Tibial nerve (tissue), 4 donors: Measurements from ENCODE around the gene SLC35A3. TPM values are rescaled to one million over a fixed set of nuclear protein-coding genes. Genes with fewer than 3 reads are reported as not detected.
"Not testable (repeated sequence)": the region's sequence is repeated elsewhere in the genome, so short reads cannot be mapped to it uniquely, and the experiment has no call there.

Experiments
- DNase-seq, 2 donors: peaks; one replicate each; pipeline ENCODE4 v3.0.0-alpha.2; 2019; ENCODE audit warnings: low spot score in 2 of 2
- H3K27ac ChIP-seq, 4 donors: fragments of 200-600 bp; sonication (generic) in 3 of 4; one replicate each; pipeline ENCODE4 v1.5.1; 2017 to 2019; ENCODE audit warnings: mild to moderate bottlenecking in 1 of 4
- H3K27me3 ChIP-seq, 2 donors: fragments of 200-600 bp; sonication (generic) in 1 of 2; one replicate each; pipeline versions ENCODE4 v1.5.1 to v1.6.0; 2017 to 2019
- H3K36me3 ChIP-seq, 3 donors: fragments of 200-600 bp; sonication (generic); one replicate each; pipeline ENCODE4 v1.5.1; 2018 to 2019
- H3K4me1 ChIP-seq, 4 donors: fragments of 200-600 bp; sonication (generic) in 3 of 4; one replicate each; pipeline ENCODE4 v1.5.1; 2017 to 2019
- H3K4me3 ChIP-seq, 4 donors: fragments of 200-600 bp; sonication (generic) in 3 of 4; one replicate each; pipeline ENCODE4 v1.5.1; 2017 to 2019; ENCODE audit warnings: mild to moderate bottlenecking in 1 of 4, moderate library complexity in 1 of 4
- H3K9me3 ChIP-seq, 4 donors: fragments of 200-600 bp; sonication (generic) in 3 of 4; one replicate each; pipeline ENCODE4 v1.5.1; 2017 to 2019
- CTCF ChIP-seq, 5 experiments: fragments of 200-600 bp in 3 of 5; fragments of 450-650 bp in 2 of 5; sonication (generic) in 3 of 5; IDR thresholded peaks; one replicate each; pipeline ENCODE4 v1.5.1; 2016 to 2019; ENCODE audit warnings: antibody characterized with exemption in 5 of 5, mild to moderate bottlenecking in 3 of 5, moderate library complexity in 2 of 5
- EP300 ChIP-seq, 2 donors: sonication (generic); formaldehyde crosslinking; IDR thresholded peaks; one replicate each; pipeline ENCODE4 v1.6.1; 2017; ENCODE audit warnings: antibody characterized with exemption in 2 of 2, mild to moderate bottlenecking in 1 of 2
- POLR2A ChIP-seq, 2 donors: fragments of 450-650 bp; IDR thresholded peaks; one replicate each; pipeline ENCODE4 v1.6.1; 2017; ENCODE audit warnings: antibody characterized with exemption in 2 of 2, mild to moderate bottlenecking in 2 of 2, moderate library complexity in 2 of 2
- WGBS, 2 donors: methylation state at CpG; one replicate each; pipeline ENCODE4 v1.1.5; 2018; 5-methylcytosine and 5-hydroxymethylcytosine counted together
- total RNA-seq, 4 donors: library from RNA; depleted of rRNA; stranded (reverse); fragments of >200 nt; gene quantifications; one replicate each; pipeline ENCODE4 v1.1.0, GENCODE V29; 2016

Gene SLC35A3
- total RNA-seq, 4 donors from 2014 or later, result 15.7 to 23.8 (median 17.9) TPM

GRCh38 chr1:99964806-99965205 lies 5.0 kb upstream of the SLC35A3 start:
- H3K4me3 ChIP-seq, result no peak overlapping the region
- no peak for DNase-seq
- H3K27me3 ChIP-seq, result no peaks in the 10 kb centered on the region
- no peaks in the 10 kb centered on the region for H3K36me3 ChIP-seq
- H3K4me1 ChIP-seq, result peaks cover 0 to 12% (median 1%) of the 10 kb centered on the region in 4 donors
- H3K27ac ChIP-seq, result no peak overlapping the region
- no peaks in the 10 kb centered on the region for H3K9me3 ChIP-seq
- TF ChIP-seq CTCF (IDR thresholded peaks at IDR 0.05) (no peak), EP300 (IDR thresholded peaks at IDR 0.05) (no peak), POLR2A (IDR thresholded peaks at IDR 0.05) (no peak)
- WGBS, 2 donors, result 71 to 75% methylated on average over 3 of the region's 3 CpGs

- H3K27me3 ChIP-seq, result no peaks in the 10 kb centered on the region
- H3K9me3 ChIP-seq, result no peaks in the 10 kb centered on the region
- H3K4me1 ChIP-seq, result peaks cover 0 to 16% (median 1%) of the 10 kb centered on the region in 4 donors
- H3K27ac ChIP-seq, result no peak overlapping the region
- H3K4me3 ChIP-seq, result no peak overlapping the region
- no peak for TF ChIP-seq CTCF (IDR thresholded peaks at IDR 0.05)
- 77 to 79% methylated on average over 2 of the region's 2 CpGs for WGBS, 2 donors
- no peak for DNase-seq
- H3K36me3 ChIP-seq, result no peaks in the 10 kb centered on the region
Observed at GRCh38 chr1:99965646-99966375, 4.0 kb upstream of the SLC35A3 start.

GRCh38 chr1:99968214-99968613 lies 1.6 kb upstream of the SLC35A3 start:
- TF ChIP-seq EP300 (IDR thresholded peaks at IDR 0.05), result no peak
- no peak for TF ChIP-seq POLR2A (IDR thresholded peaks at IDR 0.05)
- no peak for TF ChIP-seq CTCF (IDR thresholded peaks at IDR 0.05)
- DNase-seq, result no peak
- H3K27ac ChIP-seq, result no peak overlapping the region

GRCh38 chr1:99969260-99969728 lies 502 bp upstream of the SLC35A3 start:
- Histone ChIP-seq H3K4me1 (peaks cover 0 to 34% (median 1%) of the 10 kb centered on the region in 4 donors), H3K27me3 (no peaks in the 10 kb centered on the region), H3K27ac (peak overlapping the region in 3 of 4 donors; percentile 32 to 86 (median 82)), H3K9me3 (no peaks in the 10 kb centered on the region), H3K36me3 (no peaks in the 10 kb centered on the region), H3K4me3 (peak overlapping the region; percentile 81 to 97 (median 91))
- DNase-seq, result no peak
- 21 to 22% methylated on average over 6 of the region's 6 CpGs for WGBS, 2 donors
- TF ChIP-seq POLR2A (IDR thresholded peaks at IDR 0.05) (no peak), EP300 (IDR thresholded peaks at IDR 0.05) (no peak), CTCF (IDR thresholded peaks at IDR 0.05) (no peak)

More at GRCh38 chr1:99968214-99968613, 1.6 kb upstream of the SLC35A3 start:
- peaks cover 0 to 34% (median 1%) of the 10 kb centered on the region in 4 donors for H3K4me1 ChIP-seq
- no peaks in the 10 kb centered on the region for H3K36me3 ChIP-seq
- no peak overlapping the region for H3K4me3 ChIP-seq
- 95 to 96% methylated on average over 4 of the region's 4 CpGs for WGBS, 2 donors
- no peaks in the 10 kb centered on the region for H3K9me3 ChIP-seq
- no peaks in the 10 kb centered on the region for H3K27me3 ChIP-seq

GRCh38 chr1:99970713-99971255 lies 988 bp downstream of the SLC35A3 start:
- DNase-seq, result no peak
- peak overlapping the region; percentile 81 to 97 (median 91) for H3K4me3 ChIP-seq
- H3K27ac ChIP-seq, result peak overlapping the region in 2 of 4 donors; percentile 82 to 86
- peaks cover 0 to 10% (median 0%) of the 10 kb centered on the region in 3 donors for H3K36me3 ChIP-seq
- H3K27me3 ChIP-seq, result no peaks in the 10 kb centered on the region
- peaks cover 0 to 34% (median 1%) of the 10 kb centered on the region in 4 donors for H3K4me1 ChIP-seq
- no peaks in the 10 kb centered on the region for H3K9me3 ChIP-seq
- TF ChIP-seq POLR2A (IDR thresholded peaks at IDR 0.05) (no peak), CTCF (IDR thresholded peaks at IDR 0.05) (no peak), EP300 (IDR thresholded peaks at IDR 0.05) (no peak)
- WGBS, 2 donors, result 51 to 52% methylated on average over 7 of the region's 7 CpGs

GRCh38 chr1:99972066-99972465 lies 2.3 kb downstream of the SLC35A3 start:
- Histone ChIP-seq H3K36me3 (peaks cover 0 to 14% (median 0%) of the 10 kb centered on the region in 3 donors), H3K4me1 (peaks cover 0 to 34% (median 1%) of the 10 kb centered on the region in 4 donors)
- 92 to 97% methylated on average over 7 of the region's 7 CpGs for WGBS, 2 donors
- H3K4me3 ChIP-seq, H3K9me3 ChIP-seq, H3K27me3 ChIP-seq, H3K27ac ChIP-seq, DNase-seq: not testable (repeated sequence)
